Measurements from ENCODE around the gene CACYBP.
"Not testable (repeated sequence)": the region's sequence is repeated elsewhere in the genome, so short reads cannot be mapped to it uniquely, and the experiment has no call there.

CACYBP gene

DNA sequence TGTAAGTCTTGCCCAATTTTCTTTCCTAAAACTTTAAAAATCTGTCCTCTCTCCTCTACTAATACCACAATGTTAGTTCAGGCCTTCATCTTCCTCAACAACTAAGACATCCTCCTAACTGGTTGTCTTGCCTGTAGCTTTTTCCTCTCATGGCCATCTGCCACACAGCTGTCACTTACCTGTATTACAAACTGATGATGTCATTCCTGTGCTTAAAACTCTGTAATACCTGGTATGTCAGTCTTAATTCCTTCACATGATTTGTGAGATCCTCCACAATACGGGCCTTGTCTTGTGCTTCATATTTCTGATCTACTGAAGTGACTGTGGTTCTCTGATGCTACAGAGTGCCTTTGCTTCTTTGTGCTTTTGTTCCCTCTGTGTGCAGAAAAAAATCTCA is 13.7 kb downstream of the CACYBP start:
- DNase-seq, result no peak

DNA sequence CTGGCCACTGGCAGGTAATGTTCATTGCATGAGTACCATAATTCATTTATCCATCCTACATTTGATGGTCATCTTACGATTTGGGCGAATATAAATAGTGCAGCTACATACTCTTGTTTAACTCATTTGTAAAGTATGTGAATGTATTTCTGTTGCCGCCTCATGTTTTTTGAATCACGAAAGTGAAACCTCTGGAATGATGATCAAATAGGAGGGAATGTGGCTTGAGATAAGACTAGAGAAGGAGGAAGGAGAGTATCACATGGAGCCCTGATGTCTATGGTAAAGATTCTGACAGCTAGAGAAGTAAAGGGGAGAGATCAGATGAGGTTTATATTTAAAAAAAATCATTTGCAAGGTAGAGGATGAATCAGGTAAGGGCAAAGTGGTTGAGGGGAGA is 15.5 kb downstream of the CACYBP start:
- DNase-seq, result no peak

DNA sequence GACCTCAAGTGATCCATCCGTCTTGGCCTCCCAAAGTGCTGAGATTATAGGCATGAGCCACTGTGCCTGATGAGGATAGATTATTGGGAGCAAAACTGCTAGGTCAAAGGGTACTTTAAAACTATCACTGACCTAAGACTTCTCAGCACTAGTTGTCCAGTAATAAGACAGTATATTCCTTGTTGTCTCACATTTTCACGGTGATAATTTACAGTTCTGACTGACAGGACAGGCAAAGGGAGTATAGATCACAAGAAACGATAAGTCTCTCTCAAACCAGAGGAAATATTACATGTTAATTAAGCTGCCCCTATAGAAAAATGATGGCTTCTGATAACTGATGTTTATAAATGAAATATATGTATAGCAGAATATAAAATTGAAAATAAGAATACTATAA is 19.8 kb downstream of the CACYBP start:
- no peak for DNase-seq

DNA sequence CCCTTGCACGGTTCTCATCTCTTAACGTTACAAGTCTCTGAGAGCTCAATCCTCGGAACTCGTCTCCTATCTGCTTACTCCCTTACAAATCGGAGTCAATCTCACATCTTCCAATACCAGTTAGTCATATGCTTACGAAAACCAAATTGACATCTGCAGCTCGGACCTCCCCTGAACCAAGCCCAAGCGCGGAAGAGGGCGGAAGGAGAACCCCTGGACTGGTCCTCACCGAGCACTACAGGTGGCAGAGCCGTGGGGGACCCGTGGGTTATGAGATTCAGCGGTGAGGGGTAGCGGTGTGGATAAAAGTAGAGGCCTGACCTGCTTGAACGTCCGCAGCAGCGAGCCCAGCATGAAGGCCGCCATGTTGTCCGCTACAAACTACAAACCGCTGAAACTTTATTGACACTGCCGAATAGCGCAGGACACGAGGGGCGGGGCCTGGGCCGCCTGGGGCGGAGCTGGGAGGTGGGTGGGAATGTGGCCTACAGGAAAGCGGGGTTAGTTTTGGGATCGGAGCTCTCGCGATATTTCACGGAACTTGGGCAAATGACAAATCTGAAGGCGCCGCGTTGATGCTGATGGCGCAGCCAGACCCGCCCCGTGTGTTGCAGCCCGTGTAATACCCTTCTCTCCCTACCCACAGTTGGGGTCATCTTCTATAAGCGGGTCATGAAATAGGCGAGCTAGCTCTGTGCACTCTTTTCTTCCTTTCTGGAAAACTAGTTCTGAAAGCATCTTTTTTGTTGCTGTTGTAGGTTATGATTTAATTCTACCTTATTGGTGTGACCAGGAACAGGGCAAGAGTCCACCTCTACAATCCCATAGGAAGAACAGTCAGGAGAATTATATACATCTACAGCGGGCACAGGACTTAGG is 23.5 kb downstream of the CACYBP start, which contains the start of gene MRPS14:
TSS of gene MRPS14 (minus strand) at position 383 of the 879 bp plus-strand sequence. CDS start at position 366, 17 bp downstream.
- DNase-seq, result peak; percentile 96

DNA sequence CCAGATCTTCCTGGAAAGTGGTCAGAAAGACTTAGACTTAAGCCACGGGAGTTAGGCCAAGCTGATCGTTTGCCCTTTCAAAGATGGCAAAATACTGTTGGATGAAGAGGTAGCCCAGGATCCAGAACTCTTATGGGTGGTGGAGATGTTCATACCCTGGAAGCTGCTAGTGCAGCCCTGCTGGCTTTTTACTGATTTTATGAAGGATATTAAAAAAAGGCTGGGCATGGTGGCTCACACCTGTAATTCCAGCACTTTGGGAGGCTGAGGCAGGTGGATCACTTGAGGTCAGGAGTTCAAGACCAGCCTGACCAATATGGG is 24.1 kb downstream of the CACYBP start:
- DNase-seq, result not testable (repeated sequence)

DNA sequence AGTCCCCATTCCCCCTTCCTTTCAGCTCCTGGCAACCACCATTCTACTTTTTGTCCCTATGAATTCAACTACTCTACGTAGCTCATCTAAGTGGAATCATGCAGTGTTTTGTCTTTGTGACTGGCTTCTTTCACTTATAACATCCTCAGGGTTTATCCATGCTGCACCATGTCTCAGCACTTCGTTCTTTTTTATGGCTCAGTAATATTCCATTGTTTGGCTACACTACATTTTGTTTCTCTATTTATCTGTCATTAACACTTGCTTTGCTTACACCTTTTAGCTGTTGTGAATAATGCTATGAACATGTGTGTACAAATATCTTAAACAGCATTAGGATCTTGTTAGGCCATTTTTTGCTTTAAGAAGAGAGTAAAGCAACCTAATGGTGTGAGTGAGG is 25.0 kb downstream of the CACYBP start:
- DNase-seq, result no peak

DNA sequence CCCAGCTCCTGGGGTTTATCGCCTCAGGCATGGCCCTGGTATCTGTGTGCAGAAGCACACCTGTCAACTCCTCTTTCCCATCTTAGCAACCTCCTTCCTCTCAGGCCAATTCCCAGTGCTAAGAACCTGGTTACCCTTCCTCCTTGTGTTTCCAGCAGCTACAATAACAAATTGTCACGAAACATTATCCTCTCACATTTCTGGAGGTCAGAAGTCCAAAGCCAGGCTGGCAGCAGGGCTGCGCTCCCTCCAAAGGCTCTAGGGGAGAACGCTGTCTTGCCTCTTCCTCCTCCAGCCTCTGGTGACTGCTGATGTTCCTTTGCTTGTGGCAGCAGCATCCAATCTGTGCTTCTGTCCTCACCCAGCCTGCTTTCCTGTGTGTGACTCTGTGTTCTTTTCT is 34.2 kb downstream of the CACYBP start:
- no peak for DNase-seq

DNA sequence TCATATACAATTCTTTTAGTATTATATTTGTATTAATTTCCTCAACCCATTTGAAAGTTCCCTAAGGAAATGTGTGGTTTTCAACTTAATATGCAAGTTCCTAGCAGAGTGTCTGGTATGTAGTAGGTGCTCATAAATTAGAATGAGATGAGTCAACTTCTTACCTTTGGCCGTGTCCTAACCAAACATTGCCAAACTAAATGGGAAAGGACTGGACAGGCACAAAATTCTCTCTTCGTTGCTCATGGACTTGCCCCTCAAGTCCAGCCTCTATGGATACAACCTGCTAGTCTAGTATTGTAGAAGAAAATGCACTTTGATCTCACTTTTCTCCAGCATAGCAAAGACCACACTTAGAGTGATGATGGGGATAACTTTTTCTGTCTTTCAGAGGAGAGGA is 35.0 kb downstream of the CACYBP start:
- DNase-seq, result no peak

DNA sequence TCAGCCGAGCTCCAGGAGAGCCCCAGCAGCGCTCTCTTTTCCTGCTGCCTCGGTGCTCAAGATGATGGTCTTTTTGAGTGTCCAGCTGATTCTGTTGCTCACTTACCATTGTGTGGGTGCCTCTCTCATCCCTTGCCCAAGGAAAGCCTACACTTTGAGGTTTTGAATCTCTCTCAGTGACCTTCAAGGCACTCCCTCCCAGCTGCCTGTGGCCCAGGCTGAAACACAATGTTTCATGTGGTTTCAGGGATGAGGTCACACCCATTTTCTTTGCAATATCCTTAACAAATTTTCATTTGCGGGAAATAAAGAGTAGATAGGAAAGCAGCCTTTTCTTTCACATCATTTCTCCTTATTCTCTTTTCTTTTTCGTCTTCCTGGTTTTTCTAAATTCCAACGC is 36.1 kb downstream of the CACYBP start:
- DNase-seq, result no peak

DNA sequence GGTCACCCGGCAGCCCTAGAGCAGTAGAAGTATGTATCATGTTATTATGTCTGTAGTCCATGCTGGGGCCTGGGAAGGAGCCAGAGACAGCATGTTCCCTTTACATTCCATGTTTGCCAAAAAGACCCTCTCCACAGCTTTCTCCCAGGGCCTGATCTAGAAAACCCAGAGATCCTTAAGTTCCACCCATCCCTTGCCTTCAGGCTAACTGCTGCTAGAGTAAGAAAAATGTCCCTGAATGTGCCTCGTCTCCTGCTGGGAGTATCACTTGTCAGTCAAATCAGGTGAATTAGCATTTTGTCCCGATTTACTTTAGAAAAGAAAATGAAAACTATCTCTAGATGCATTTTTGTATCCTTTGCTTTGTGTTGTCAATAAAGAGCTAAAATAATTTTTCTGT is 36.7 kb downstream of the CACYBP start:
- no peak for DNase-seq

DNA sequence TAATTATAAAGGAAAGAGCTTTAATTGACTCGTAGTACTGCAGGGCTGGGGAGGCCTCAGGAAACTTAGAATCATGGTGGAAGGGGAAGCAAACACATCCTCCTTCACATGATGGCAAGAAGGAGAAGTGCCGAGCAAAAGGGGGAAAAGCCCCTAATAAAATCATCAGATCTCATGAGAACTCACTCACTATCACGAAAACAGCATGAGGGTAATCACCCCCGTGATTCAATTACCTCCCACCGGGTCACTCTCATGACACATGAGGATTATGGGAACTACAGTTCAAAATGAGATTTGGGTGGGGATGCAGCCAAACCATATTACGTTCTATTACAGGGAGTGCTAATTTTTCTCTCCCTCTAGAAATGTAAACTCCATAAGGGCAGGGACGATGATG is 37.7 kb downstream of the CACYBP start:
- no peak for DNase-seq

DNA sequence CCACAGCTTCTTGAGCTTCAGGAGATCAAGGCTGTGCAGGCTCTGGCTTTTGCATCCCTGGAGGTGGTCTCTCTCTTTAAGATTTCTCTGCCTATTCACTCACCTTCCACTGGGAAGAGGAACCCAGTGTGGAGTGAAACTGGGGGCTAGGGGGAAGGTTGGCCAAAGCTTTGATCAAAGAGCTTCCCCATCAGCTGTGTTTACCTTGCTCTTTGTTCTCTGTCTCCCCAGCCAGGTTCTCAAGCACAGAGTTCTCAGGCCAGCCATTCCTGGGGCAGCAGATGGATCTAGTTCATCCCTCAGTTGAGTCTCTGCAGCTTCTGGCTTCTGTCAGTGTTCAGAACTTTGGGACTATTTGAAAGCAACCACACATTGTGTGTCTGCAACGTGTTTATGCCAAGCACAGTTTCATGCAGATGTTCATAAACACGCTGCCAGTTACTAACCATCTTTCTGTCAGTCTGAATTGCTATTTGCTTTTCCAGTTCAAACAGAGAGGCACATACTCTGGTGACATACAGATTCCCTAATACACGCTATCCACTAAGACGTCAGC is 40.7 kb downstream of the CACYBP start:
- DNase-seq, result no peak

DNA sequence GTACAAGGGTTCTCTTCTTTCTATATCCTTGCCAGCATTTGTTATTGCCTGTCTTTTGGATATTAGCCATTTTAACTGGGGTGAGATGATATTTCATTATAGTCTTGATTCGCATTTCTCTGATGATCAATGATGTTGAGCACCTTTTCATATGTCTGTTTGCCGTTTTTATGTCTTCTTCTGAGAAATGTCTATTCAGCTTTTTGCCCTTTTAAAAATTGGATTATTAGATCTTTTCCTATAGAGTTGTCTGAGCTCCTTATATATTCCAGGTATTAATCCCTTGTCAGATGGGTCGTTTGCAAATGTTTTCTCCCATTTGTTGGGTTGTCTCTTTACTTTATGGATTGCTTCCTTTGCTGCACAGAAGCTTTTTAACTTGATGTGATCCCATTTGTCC is 42.9 kb downstream of the CACYBP start:
- DNase-seq, result no peak

DNA sequence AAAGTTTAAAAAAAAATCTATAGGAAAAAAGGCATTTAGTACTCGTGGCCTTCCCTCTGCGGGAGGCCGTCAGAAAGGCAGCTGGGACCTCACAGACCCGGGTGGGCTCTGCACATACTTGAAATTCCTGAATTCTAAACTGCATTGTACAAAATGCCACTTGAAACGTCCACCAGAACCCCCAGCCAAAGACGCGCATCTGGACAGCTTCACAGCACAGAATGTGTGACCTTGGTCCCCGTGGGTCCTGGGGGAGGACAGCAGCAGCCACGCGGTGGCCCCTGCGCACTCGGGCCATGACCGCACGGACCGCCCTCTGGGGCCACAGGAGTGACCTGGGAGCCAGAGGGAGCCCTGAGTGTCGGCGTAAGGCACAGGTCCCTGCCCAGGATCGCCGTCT is 44.1 kb downstream of the CACYBP start:
- DNase-seq, result no peak

DNA sequence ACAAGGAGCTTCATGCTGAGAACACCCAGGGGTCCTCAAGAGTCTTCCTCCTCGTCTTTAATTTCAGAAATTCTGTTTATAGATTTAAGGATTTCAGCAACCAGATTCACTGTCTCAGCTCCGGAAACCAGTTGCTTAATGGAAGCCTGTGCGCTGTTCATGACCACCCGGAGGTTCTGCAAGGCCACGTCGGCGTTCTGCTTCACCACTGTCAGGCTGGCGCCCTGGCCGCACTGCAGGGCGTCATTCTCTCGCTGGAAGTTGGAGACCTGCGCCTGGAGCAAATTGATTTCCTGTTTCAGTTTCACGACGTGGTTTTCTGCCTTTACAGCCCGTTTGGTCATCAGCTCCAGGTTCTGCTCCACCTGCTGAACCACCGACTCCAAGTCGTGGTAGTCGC is 44.8 kb downstream of the CACYBP start:
- DNase-seq, result not testable (repeated sequence)

DNA sequence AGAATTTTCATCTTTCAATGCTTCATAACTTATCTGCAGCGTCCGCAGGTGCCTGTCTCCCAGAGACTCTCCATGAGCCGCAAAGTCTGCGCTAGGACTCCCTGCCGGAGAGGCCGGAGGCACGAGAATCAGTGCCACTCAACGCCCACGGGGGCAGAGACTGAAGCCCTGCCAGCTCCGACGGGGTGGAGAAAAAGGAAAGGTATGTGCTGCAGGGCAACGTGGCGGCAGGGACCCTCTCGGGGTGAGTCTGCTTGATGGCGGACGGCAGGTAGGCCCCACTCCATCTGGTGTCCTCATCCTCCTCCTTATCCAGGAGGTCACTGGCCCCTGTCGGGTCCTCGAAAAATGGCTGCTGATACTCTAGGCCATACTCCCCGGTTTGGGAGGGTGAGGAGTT is 45.4 kb downstream of the CACYBP start:
- DNase-seq, result no peak

DNA sequence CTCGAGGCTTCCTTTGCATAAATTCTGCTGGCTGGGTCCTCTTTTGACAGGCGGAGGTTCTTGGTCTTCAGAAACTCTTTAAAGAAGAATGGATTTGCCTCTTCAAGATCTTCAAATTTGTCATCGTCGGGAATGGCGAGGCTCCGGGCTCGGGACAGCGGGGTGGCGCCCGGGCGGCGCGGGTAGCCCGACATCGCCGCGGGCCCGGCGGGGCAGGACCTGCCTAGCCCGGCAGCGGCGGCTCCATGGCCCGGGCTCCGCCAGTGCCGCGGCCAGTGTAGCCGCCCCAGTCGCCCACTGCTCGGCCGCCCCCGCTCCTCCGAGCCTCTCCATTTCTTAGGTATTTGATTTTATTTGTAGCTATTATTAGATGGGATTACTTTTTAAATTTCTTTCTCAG is 45.8 kb downstream of the CACYBP start:
- DNase-seq, result no peak

DNA sequence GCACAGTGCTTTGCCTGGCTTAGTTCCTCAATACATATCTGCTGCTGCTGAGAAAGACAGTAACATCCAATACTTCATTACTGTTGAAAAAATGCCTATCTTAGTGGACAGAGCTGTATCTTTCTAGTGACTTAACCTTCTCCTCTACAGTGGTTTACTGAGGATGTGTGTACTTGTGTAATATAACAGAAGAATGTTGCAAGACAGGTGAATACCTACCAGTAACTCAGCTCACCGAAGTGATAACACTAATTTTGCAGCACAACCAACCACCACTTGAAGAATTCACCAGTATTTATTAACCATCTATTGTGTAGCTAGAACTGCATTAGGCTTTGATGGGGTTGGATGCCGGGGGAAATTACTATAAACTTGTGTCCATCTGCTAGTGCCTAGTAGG is 51.2 kb downstream of the CACYBP start:
- no peak for DNase-seq

DNA sequence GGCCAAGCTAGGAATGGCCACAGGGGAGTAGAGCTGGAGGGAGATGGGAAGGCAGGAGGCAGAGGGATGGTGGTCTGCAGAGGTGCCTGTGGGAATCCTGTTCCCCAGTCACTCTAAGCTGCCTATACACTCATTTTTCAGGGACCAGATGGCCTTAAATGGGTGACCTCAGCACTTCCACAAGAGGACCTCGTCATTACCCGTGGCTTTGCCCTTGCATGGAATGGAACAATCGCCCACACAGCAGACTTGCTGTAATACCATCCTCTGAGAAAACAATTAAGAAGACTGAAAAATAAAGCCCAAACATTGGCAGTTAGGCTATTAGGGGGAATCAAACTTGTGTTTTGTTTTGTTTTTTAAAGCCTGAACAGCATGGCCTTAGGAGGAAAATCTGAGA is 55.0 kb downstream of the CACYBP start:
- DNase-seq, result no peak
